Stimulated activated CD4-positive, alpha-beta T cell treated with anti-CD3 and anti-CD28 coated beads, TNF-alpha, amount 100 ng/mL, for 4 hours (primary cell): ENCODE data around the gene TSR3.
A peak's percentile ranks its signal among the peaks of the same experiment; 100 is the strongest.

Source experiments
- DNase-seq, 3 experiments: peaks; one replicate each; pipeline ENCODE4 v3.0.0-alpha.2; 2020; ENCODE audit warnings: low read depth in 3 of 3

TSR3 gene

GRCh38 chr16:1351215-1351581 is 480 bp downstream of the TSR3 start:
- DNase-seq, result no peak

GRCh38 chr16:1350691-1351090 is 987 bp downstream of the TSR3 start:
- no peak for DNase-seq

- DNase-seq, result no peak
Measured at GRCh38 chr16:1349951-1350350, 1.7 kb downstream of the TSR3 start.

DNA sequence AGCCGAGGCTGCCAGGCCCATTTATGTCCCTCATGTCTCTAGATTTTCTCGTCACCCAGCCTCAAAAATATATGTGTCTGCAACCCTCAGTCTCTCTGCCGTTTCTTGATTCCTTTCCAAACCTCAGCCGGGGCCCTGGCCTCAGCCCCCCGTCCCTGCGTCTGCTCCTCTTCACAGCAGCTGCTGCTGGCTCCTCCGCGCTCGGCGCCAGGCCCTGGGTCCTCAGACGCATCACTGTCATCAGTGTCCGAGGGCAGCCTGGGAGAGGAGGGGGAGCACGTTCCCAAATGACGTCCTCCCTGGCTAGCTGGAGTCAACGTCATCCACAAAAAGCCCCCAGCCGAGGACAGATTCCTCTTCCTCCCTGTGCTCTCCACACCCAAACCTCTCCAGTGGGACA is 2.3 kb downstream of the TSR3 start:
- no peak for DNase-seq

DNA sequence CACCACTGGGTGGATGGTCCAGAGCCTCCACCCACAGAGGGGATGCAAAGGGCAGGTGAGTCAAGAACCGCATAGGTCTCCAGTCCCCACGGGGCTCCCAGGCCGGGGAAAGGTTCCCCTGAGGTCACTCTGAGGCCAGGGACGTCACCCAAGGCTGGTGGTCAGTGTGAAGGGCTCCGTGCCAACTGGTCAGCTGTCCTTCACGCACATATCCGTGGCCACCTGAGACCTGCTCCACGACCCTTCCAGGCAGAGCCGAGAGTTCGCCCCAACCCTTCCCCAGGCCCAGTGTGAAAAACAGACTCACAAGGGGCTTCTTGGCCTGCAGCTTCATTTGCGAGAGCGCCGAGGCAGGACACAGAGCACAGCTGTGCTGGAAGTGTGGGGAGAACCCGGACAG is 2.8 kb downstream of the TSR3 start:
- no peak for DNase-seq

DNA sequence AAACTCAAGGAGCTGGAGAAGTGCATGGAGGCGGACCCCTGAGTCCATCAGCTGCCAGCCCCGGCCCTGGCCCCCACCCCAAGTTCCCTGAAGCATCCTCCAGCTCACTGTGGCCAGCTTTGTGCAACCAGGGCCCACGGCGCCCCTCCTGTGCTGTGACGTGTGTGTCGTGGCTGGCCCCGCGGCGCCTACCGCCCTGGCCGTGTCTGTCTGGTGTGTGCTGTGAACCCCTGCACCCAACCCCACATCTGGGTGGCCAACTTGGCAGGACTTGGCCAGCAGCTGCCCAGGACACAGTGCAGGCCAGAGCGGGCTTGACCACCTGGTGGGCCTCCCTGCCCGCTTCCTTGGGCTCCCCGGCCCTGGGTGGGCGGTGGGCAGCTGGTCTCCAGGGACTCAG is 3.2 kb downstream of the TSR3 start:
- DNase-seq, result no peak

DNA sequence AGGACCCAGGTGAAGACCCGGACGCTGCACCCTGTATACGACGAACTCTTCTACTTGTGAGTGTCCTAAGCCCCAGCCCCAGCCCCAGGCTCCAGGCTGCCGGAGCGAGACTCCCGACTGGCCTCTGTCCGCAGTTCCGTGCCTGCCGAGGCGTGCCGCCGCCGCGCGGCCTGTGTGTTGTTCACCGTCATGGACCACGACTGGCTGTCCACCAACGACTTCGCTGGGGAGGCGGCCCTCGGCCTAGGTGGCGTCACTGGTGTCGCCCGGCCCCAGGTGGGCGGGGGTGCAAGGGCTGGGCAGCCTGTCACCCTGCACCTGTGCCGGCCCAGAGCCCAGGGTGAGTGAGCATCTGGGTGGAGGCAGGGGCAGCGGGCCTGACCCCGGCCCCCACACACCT is 3.7 kb downstream of the TSR3 start:
- no peak for DNase-seq

DNA sequence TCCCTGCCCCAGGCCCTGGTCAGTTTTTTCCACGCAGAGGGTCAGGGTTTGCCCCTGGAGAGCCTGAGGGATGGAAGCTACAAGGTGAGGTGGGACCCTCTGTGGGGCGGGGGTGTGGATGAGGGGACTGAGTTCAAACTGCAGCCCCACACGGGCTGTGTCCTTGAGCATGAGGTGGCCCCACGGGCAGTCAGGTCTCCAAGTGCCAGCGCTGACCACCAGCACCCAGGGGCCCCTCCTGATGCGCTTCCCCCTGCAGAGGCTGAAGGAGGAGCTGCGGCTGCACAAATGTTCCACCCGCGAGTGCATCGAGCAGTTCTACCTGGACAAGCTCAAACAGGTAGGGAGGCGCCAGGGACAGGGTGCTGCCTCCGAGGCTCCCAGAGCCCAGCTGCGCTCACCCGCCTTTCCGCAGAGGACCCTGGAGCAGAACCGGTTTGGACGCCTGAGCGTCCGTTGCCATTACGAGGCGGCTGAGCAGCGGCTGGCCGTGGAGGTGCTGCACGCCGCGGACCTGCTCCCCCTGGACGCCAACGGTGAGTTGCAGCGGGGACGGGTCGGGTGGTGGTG is 4.3 kb downstream of the TSR3 start:
- DNase-seq, result no peak

- no peak for DNase-seq
Measured at GRCh38 chr16:1346422-1347285, 5.0 kb downstream of the TSR3 start.

DNA sequence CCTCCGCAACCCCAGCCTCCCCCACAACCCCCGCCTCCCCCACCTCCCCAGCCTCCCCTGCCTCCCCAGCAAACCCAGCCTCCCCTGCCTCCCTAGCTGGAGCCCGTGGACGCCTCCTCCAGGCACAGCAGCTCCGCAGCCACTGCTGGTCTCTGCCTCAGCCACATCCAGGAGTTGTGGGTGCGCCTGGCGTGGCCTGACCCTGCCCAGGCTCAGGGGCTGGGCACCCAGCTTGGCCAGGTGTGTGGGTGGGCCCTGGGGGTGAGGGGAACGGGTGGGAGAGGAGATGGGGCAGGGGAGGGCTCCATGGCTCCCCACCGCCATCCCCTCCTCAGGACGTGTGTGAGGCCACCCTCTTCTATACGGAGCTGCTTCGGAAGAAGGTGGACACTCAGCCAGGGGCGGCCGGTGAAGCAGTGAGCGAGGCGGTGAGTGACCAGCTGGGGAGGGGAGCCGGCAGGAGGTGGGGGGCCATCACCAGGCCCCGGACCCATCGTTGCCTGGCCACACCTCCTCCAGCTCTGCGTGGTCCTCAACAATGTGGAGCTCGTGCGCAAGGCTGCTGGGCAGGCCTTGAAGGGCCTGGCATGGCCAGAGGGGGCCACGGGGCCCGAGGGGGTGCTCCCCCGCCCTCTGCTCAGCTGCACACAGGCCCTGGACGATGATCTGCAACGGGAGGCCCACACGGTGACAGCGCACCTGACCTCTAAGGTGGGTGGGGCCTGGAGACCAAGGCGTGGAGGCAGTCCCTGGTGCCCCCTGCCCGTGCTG is 5.8 kb downstream of the TSR3 start:
- DNase-seq, result no peak

GRCh38 chr16:1345087-1345486 is 6.6 kb downstream of the TSR3 start:
- DNase-seq, result no peak

GRCh38 chr16:1344499-1344898 is 7.2 kb downstream of the TSR3 start:
- DNase-seq, result no peak

DNA sequence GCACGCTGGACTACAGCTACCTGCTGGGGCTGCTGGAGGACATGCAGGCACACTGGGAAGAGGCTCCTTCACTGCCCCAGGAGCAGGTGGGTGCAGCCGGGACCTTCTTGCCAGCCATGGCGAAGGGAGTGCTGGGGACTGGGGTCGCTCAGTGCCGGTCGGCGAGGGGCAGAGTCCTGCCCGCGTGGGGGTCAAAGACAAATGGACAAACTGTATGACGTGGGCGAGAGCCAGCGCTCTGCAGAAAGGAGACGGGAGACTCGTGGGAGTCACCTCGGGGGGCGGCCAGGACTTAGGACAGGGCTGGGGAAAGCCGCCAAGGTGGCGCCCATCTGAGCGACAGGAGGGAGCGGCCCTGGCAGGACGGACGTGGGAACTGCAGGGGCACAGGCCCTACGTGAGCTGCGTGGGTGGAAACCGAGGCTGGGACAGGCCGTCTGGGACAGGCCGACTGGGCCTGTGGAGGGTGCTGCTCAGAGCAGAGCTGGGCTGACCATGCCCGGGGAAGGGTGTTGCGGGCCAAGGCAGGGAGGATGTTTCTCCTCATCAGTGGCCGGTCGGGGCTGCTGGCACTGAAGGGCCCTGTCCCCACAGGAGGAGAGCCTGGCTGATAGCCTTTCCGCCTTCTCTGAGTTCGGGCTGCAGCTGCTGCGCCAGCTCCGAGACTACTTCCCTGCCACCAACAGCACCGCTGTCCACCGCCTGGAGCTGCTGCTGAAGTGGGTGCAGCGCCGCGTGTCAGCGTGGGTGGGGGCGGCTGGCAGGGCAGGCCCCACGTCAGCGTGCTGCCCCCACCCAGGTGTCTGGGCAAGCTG is 8.0 kb downstream of the TSR3 start:
- DNase-seq, result no peak

DNA sequence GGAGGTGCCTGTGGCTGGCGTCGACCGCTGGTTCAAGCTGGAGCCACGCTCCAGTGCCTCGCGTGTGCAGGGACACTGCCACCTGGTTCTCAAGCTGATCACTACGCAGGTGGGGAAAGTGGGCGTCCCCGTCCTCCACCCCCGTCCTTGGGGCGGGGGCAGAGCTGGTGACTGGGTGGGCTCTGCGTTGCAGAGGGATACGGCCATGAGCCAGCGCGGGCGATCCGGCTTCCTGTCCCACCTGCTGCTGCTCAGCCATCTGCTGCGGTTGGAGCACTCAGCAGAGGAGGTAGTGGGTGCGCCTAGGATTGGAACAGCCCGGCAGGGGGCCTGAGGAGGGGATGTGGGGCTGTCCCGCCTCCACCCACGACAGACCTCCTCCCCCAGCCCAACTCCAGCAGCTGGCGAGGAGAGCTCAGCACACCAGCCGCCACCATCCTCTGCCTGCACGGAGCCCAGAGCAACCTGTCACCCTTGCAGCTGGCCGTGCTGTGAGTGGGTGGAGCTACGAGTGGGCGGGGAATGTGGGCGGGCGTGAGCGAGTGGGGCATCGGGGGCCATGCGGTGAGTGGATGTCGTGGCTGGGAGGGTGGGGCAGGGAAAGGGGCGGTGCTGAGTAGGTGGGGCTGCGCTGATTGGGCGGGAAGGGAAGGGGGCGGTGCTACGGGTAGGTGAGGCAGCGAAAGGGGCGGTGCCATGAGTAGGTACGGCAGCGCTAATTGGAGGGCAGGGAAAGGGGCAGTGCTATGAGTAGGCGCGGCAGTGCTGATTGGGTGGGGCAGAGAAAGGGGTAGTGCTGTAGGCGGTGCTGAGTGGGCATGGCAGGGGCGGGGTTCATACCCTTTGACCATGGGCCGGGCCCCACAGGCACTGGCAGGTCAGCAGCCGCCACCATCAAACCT is 8.9 kb downstream of the TSR3 start:
- DNase-seq, result peak; percentile 73 to 93 (median 90)

DNA sequence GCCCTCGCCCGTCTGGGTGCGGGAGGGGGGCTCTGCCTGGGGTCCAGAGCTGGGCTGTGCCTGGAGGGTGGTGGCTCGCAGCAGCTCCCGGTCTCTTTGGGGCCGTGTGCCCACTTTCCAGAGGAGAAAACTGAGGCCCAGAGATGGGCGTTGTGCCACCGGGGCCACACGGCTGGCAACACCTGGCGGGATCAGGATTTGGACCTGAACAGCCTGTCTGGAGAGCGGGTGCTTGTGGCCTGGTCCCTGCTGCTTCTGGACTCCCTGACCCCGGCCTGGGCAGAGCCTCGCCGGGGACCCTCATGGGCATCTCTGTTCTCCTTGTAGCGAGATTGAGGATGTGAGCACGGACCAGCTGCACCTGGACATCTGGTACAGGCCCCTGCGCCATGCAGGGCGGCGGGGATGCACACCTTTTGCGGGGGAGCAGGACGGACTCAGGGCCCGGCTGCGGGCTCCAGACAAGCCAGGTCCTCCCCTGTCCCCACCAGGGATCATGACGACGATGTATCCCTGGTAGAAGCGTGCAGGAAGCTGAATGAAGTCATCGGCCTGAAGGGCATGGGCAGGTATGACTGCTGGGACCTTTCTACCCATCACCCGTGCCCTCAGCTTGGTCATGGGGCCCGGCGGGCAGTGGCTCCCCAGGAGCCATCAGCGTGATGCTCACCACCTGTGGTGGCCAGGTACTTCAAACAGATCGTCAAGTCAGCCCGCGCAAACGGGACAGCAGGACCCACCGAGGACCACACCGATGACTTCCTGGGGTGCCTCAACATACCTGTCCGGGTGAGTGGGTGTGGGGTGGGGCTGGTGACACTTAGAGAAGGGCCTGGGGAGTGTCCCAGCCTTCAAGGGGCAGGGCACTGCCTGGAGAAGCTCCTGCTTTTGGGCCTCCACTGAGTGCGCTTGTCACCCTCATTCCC is 9.9 kb downstream of the TSR3 start:
- no peak for DNase-seq

GRCh38 chr16:1340730-1341494 is 10.8 kb downstream of the TSR3 start:
- no peak for DNase-seq

DNA sequence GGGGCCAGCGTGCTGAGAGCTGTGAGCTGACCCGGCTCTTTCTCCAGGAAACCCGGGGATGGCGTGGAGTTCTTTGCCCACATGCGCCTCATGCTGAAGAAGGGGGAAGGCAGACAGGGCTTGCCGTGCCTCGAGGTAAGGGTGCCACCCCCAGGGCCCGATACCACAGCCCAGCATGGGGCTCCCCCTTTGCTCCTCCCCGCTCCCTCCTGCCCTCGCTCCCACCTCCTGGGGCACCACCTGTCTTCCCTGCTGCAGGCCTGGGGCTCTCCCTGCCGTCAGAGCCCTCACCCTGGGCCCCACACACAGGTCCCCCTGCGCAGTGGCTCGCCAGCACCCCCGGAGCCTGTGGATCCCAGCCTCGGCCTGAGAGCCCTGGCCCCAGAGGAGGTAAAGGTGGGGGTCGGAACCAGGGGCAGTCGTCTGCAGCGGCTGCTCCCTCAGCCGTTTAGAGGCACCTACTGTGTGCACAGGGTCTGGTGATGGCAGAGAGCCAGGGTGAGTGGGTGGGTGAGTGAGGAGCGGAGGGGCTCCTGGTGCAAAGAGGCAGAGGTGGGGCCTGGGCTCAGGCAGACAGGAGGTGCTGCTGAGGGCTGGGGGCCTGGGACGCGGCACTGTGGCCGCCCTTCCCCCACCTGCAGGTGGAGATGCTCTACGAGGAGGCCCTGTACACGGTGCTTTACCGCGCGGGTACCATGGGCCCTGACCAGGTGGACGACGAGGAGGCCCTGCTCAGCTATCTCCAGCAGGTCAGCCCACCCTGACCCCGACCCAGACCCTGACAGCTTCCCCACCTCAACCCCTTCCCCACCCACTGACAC is 12.6 kb downstream of the TSR3 start:
- DNase-seq, result no peak

DNA sequence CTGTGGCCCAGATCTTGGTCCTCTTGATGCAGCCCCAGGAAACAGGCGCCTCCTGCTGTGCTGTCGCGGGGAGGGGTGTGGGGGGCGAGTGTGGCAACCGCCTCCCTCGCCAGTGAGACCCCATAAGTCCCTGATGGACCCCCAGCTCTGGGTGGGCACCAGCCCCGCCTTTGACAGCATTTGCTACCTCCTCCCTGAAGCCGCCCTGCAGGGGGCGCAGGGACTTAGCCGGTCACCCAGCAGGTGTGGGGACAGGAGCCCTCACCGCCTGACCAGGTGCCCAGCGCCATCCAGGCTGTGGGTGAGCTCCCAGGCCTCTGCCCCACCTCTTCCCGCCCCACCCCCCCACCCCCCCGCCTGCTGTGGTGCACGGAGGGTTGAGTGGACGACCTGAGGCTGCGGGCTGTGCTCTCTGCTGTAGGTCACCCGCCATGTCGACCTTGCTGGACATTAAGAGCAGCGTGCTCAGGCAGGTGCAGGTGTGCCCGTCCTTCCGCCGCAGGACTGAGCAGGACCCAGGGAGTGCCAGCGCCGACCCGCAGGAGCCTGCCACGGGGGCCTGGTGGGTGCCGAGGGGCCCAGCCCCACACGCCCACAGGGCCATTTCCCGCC is 13.5 kb downstream of the TSR3 start:
- no peak for DNase-seq
